ENCODE measurements around the gene UGT1A7. TPM values are rescaled to one million over a fixed set of nuclear protein-coding genes. Genes with fewer than 3 reads are reported as not detected.

The UGT1A7 gene
- total RNA-seq, 4 donors from 2014 or later: 4.6 TPM; not detected in 3

DNA sequence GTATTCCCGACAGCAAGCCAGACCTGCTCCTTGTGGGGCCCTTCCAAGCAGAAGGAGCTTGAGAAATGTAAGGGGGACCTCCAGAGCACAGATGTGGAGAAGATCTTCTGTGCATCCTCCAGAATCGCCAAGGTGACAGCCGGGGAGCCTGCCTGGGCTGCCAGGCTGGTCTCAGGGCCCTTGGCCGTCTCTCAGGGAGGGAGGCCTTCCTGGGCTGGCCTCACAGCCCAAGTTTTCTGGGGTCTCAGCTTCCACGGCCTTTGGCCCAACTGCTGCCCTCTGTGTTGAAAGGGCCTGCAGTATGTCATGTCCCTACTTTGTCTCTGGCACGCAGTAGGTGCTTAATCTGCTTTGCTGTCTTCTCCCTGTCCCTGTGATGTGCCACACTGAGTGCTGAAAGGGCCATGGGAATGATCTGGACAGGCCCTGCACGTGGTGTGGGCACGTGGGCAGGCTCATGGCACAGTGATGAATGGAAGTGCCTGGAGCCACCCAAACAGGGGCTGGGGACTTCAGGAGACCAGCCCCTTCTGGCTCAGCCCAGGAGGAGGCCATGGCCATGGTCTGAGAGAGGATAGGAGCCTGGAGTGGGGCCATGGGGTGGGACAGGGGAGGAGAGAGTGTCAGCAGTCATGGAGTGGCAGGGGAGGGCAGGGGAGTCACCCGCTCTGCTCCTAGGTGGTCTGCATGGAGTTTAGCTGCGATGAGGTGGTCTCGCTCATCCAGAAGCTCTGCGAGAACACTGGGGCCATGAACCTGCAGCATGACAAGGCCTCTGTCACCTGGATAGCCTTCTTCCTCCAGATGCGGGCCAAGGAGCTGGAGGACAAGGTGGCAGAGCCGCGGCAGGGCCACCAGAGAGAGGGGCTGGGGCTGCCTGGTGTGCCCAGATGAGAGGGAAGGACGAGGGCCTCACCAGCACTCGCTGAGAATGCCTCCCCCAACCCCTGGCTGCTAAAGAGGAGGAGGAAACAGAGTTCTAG, 137.2 kb downstream of the UGT1A7 start:
- no peak overlapping the region for H3K27ac ChIP-seq
- no peak for TF ChIP-seq POLR2AphosphoS5 (IDR thresholded peaks at IDR 0.05)
- no peak for TF ChIP-seq EP300 (IDR thresholded peaks at IDR 0.05)
- TF ChIP-seq, protein P1, sequence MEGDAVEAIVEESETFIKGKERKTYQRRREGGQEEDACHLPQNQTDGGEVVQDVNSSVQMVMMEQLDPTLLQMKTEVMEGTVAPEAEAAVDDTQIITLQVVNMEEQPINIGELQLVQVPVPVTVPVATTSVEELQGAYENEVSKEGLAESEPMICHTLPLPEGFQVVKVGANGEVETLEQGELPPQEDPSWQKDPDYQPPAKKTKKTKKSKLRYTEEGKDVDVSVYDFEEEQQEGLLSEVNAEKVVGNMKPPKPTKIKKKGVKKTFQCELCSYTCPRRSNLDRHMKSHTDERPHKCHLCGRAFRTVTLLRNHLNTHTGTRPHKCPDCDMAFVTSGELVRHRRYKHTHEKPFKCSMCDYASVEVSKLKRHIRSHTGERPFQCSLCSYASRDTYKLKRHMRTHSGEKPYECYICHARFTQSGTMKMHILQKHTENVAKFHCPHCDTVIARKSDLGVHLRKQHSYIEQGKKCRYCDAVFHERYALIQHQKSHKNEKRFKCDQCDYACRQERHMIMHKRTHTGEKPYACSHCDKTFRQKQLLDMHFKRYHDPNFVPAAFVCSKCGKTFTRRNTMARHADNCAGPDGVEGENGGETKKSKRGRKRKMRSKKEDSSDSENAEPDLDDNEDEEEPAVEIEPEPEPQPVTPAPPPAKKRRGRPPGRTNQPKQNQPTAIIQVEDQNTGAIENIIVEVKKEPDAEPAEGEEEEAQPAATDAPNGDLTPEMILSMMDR (IDR thresholded peaks at IDR 0.05): no peak
- TF ChIP-seq POLR2A (IDR thresholded peaks at IDR 0.05): no peak
- peaks cover 0 to 7% (median 0%) of the 10 kb centered on the region in 3 donors for H3K9me3 ChIP-seq
- no peak for ATAC-seq
- no peaks in the 10 kb centered on the region for H3K36me3 ChIP-seq
- no peak overlapping the region for H3K4me3 ChIP-seq
- peaks cover 6% of the 10 kb centered on the region for H3K27me3 ChIP-seq
- WGBS, 2 donors (ENCODE audit: low coverage in 1 of 2): 92 to 100% methylated on average over 1 to 2 of the region's 17 CpGs
- no peaks in the 10 kb centered on the region for H3K4me1 ChIP-seq

DNA sequence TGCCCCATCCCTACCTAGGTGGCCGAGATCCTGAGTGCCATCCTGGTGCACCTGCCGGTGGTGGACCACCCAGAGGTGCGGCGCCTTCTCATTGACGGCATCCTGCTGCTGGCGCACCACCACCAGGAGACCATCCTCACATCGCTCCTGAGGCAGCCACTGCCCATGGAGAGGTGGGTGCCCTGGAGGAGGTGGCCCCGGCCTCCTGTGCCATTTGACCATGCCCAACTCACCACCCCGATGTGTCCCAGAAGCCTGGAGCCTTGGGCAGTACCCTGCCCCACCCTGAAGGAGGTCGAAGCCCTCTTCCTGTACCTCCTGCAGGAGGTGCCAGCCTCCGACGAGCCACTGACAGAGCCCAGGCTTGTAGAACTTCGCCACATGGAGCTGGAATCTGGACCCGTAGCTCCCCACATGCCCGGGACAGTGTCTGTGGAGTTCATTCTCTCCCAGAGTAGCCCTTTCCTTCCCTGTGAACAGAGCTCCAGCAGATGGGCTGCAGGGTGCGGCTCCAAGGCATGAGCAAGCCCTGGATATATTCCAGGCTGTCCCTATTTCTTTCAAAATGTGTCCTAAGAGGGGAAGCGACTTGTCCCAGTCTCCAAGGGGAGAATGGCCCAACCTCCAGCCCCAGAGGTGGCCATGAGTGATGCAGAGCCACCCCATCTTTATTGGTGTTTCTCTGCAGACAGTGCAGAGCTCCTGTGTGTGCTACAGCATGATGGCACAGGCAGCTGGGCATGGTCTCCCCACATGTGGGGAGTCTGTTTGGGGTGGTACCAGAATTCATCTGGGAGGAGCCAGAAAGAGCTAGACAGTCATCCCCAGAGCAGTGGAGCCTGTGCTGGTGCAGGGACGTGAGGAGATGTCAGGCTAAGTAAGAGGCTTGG, 138.4 kb downstream of the UGT1A7 start:
- Histone ChIP-seq H3K27ac (no peak overlapping the region), H3K4me3 (no peak overlapping the region), H3K27me3 (peaks cover 6% of the 10 kb centered on the region), H3K9me3 (peaks cover 0 to 7% (median 0%) of the 10 kb centered on the region in 3 donors), H3K4me1 (no peaks in the 10 kb centered on the region), H3K36me3 (no peaks in the 10 kb centered on the region)
- TF ChIP-seq POLR2A (IDR thresholded peaks at IDR 0.05): no peak
- TF ChIP-seq, protein P1 (IDR thresholded peaks at IDR 0.05): no peak
- TF ChIP-seq EP300 (IDR thresholded peaks at IDR 0.05): no peak
- no peak for TF ChIP-seq POLR2AphosphoS5 (IDR thresholded peaks at IDR 0.05)
- WGBS, 2 donors (ENCODE audit: low coverage in 1 of 2): 18 to 60% methylated on average over 1 to 2 of the region's 18 CpGs
- no peak for ATAC-seq

GRCh38 chr2:233820774-233821105, 139.0 kb downstream of the UGT1A7 start:
- peaks cover 6% of the 10 kb centered on the region for H3K27me3 ChIP-seq
- no peak overlapping the region for H3K4me3 ChIP-seq
- H3K36me3 ChIP-seq: no peaks in the 10 kb centered on the region
- peaks cover 0 to 7% (median 0%) of the 10 kb centered on the region in 3 donors for H3K9me3 ChIP-seq
- no peaks in the 10 kb centered on the region for H3K4me1 ChIP-seq
- WGBS, 2 donors (ENCODE audit: low coverage in 1 of 2): 75 to 78% methylated on average over 5 of the region's 6 CpGs
- TF ChIP-seq EP300 (IDR thresholded peaks at IDR 0.05) (no peak), POLR2A (IDR thresholded peaks at IDR 0.05) (no peak), POLR2AphosphoS5 (IDR thresholded peaks at IDR 0.05) (no peak)
- TF ChIP-seq, protein P1 (IDR thresholded peaks at IDR 0.05): no peak
- H3K27ac ChIP-seq: no peak overlapping the region
- no peak for ATAC-seq

DNA sequence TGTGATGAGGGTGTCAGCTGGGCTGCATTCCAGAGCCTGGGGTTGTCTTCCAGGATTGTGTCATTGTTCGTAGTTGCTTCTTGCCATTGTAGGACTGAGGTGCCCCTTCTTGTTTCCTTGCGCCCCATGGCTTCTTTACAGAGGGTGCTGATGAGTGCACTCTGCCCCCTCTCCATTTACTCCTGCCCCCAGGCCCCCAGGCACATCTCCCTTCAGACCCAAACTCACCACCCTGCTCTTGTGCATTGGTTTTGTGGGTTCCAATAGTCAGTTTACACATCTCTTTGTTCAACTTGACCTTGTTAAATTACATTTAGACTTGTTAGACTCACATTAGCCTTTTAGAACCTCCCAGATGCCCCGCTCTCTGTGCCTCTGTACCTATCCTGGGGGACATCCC, 139.5 kb downstream of the UGT1A7 start:
- H3K4me3 ChIP-seq: no peak overlapping the region
- WGBS, 2 donors (ENCODE audit: low coverage in 1 of 2): 80 to 85% methylated on average over 2 to 3 of the region's 3 CpGs
- TF ChIP-seq POLR2AphosphoS5 (IDR thresholded peaks at IDR 0.05): no peak
- TF ChIP-seq, protein P1 (IDR thresholded peaks at IDR 0.05): no peak
- no peak for TF ChIP-seq POLR2A (IDR thresholded peaks at IDR 0.05)
- TF ChIP-seq EP300 (IDR thresholded peaks at IDR 0.05): no peak

More for the DNA sequence above, 139.5 kb downstream of the UGT1A7 start:
- ATAC-seq: no peak
- Histone ChIP-seq H3K9me3 (peaks cover 0 to 10% (median 0%) of the 10 kb centered on the region in 3 donors), H3K27ac (no peak overlapping the region), H3K27me3 (peaks cover 6% of the 10 kb centered on the region), H3K36me3 (no peaks in the 10 kb centered on the region), H3K4me1 (no peaks in the 10 kb centered on the region)
